ENCODE results near the gene SPATS2L. TPM values are rescaled to one million over a fixed set of nuclear protein-coding genes. Genes with fewer than 3 reads are reported as not detected.
A peak's percentile ranks its signal among the peaks of the same experiment; 100 is the strongest.

Gene SPATS2L
- total and polyA plus RNA-seq, 8 donors, result 36.8 to 245 (median 80.7) TPM

DNA sequence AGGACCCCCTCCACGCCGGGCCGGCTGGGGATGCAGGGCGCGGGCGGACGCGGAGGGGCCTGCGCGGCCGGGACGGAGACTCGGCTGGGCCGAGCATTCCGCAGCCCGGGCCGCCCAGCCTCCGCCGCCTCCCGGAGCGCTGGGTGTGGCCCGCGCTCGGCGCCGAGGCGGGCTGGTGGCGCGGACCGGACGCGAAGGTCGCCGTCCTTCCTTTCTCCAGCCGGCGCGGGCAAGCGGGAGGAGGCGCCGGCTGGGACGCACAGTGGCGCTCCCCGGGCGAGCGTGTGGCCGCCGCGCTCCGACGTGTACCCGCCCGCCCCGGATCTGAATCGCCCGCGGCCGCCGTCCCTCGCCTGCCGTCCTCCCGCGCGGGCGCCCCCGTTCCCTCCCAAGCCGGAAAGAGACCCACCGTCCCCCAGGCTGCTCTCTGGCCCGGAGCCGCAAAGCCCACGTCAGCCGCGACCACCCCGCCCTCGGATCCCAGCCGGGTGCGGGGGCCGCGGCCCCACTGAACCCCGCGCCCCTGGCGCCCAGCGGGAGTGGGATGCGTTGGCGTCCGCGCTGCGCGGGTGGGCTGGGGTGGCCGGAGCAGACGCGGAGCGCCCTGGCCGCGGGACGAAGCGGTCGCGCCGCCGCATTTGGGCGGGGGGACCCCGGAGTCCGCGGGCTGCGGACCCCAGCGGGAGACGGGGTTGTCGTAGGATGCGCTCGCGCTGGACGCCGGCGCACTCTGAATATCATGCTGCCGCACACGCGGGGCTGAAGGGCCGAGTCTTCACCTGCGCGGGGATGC, 634 bp downstream of the SPATS2L start:
- no peaks in the 10 kb centered on the region for H3K9me3 ChIP-seq
- intact Hi-C loops (cut with DNase I; ENCODE audit: low total_unique reads), result no loop called here
- no peaks in the 10 kb centered on the region for H3K27me3 ChIP-seq
- DNase-seq, result peak; percentile 63 to 78
- H3K27ac ChIP-seq, result peak overlapping the region; percentile 90 to 97 (median 93)
- H3K4me1 ChIP-seq, result peaks cover 4 to 52% (median 28%) of the 10 kb centered on the region in 4 donors
- 0% methylated on average over 4 to 120 of the region's 120 CpGs for WGBS, 5 donors
- TF ChIP-seq POLR2A (IDR thresholded peaks at IDR 0.05) (no peak), POLR2AphosphoS5 (IDR thresholded peaks at IDR 0.05) (peak in 1 of 3 donors; percentile 40)
- H3K4me3 ChIP-seq, result peak overlapping the region; percentile 76 to 94 (median 82)
- H3K36me3 ChIP-seq, result no peaks in the 10 kb centered on the region

DNA sequence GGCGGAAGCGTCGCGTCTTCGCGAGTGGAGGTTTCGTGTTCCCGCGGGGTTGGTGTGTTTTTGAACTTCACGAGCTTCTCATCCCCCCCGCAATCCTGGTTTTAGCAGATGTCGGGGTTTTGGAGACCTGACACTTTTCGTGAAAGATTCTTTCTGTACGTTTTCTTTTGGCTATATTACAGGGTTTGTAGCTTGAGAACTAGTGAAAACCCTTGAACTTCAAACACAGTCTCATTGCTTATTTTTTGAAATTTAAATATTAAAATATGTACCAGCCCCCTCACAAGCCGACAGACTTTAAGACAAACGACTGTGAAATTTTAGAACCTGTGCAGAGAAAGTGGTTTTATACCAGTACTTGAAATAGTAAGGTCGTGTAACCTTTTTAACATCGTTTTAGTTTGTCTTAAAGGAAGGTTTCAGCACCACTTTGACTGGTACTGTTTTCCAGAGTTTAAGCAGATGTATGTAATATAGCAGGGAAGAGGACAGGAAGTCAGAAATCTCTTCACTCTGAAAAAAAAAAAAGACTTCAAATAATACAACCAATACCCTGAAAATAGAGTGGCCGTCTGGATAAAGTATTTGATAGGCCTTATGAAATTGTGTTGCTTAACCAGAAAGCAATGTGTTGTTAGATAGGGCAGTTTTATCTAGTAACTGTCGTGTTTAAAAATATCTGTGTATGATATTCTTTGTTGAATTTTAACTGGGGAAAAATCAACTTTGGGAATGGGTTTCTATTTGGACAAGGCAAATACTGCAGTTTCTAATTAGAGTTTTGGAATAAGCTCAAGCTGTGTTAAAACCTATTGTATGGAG, 1.4 kb downstream of the SPATS2L start:
- TF ChIP-seq POLR2AphosphoS5 (IDR thresholded peaks at IDR 0.05) (no peak), EP300 (IDR thresholded peaks at IDR 0.05) (no peak), POLR2A (IDR thresholded peaks at IDR 0.05) (no peak)
- TF ChIP-seq, protein P1, sequence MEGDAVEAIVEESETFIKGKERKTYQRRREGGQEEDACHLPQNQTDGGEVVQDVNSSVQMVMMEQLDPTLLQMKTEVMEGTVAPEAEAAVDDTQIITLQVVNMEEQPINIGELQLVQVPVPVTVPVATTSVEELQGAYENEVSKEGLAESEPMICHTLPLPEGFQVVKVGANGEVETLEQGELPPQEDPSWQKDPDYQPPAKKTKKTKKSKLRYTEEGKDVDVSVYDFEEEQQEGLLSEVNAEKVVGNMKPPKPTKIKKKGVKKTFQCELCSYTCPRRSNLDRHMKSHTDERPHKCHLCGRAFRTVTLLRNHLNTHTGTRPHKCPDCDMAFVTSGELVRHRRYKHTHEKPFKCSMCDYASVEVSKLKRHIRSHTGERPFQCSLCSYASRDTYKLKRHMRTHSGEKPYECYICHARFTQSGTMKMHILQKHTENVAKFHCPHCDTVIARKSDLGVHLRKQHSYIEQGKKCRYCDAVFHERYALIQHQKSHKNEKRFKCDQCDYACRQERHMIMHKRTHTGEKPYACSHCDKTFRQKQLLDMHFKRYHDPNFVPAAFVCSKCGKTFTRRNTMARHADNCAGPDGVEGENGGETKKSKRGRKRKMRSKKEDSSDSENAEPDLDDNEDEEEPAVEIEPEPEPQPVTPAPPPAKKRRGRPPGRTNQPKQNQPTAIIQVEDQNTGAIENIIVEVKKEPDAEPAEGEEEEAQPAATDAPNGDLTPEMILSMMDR (IDR thresholded peaks at IDR 0.05), result no peak
- Histone ChIP-seq H3K9me3 (no peaks in the 10 kb centered on the region), H3K27ac (peak overlapping the region; percentile 90 to 97 (median 93)), H3K4me3 (peak overlapping the region; percentile 76 to 94 (median 82)), H3K4me1 (peaks cover 4 to 58% (median 31%) of the 10 kb centered on the region in 4 donors), H3K27me3 (no peaks in the 10 kb centered on the region), H3K36me3 (no peaks in the 10 kb centered on the region)
- 3 to 6% (median 5%) methylated on average over 14 to 20 of the region's 20 CpGs for WGBS, 5 donors
- DNase-seq, result peak in 1 of 2 donors; percentile 25
- intact Hi-C loops (cut with DNase I; ENCODE audit: low total_unique reads), result no loop called here

DNA sequence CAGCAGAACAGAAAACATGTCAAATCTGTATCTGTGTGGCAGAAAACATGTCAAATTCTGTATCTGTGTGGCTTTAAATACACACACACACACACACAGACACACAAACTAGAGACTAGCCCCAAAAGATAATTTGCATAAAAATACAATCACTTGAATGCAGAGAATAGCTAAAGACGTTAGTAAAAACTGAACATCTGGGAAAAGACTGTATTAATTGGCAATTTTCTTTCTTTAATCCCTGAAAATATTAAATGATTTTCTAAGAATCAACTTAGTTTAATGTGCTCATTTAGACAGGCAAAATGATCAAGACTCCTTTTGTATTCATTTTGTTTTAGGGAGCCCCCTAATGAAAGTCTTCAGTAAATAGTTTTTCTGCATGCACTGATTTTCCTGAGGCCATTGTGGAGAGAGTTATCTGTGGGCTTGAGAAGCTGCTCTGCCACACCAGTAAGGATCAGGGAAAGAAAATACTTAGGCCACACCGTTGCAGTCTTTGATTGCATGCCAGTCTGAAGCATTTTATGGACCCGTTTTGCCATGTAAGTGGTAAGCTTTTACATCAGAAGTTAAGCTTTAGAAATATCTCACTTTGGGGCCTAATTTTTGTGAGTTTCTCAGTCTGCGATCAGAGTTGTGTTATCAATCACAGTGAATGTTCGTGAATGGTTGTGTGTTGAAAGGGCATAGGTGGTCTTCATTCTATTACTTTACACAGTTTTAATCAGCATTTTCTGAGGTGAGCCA, 2.2 kb downstream of the SPATS2L start:
- intact Hi-C loops (cut with DNase I; ENCODE audit: low total_unique reads), result no loop called here
- DNase-seq, result peak in 1 of 2 donors; percentile 46
- no peaks in the 10 kb centered on the region for H3K9me3 ChIP-seq
- H3K4me1 ChIP-seq, result peaks cover 4 to 61% (median 32%) of the 10 kb centered on the region in 4 donors
- 54 to 64% (median 58%) methylated on average over 5 of the region's 5 CpGs for WGBS, 5 donors
- peak overlapping the region in 3 of 4 donors; percentile 3 to 77 (median 76) for H3K4me3 ChIP-seq
- H3K27me3 ChIP-seq, result no peaks in the 10 kb centered on the region
- TF ChIP-seq, protein P1 (IDR thresholded peaks at IDR 0.05), result no peak
- no peak for TF ChIP-seq POLR2AphosphoS5 (IDR thresholded peaks at IDR 0.05)
- TF ChIP-seq EP300 (IDR thresholded peaks at IDR 0.05), result no peak
- TF ChIP-seq POLR2A (IDR thresholded peaks at IDR 0.05), result no peak
- peak overlapping the region in 4 of 5 donors; percentile 90 to 95 (median 92) for H3K27ac ChIP-seq
- H3K36me3 ChIP-seq, result no peaks in the 10 kb centered on the region

DNA sequence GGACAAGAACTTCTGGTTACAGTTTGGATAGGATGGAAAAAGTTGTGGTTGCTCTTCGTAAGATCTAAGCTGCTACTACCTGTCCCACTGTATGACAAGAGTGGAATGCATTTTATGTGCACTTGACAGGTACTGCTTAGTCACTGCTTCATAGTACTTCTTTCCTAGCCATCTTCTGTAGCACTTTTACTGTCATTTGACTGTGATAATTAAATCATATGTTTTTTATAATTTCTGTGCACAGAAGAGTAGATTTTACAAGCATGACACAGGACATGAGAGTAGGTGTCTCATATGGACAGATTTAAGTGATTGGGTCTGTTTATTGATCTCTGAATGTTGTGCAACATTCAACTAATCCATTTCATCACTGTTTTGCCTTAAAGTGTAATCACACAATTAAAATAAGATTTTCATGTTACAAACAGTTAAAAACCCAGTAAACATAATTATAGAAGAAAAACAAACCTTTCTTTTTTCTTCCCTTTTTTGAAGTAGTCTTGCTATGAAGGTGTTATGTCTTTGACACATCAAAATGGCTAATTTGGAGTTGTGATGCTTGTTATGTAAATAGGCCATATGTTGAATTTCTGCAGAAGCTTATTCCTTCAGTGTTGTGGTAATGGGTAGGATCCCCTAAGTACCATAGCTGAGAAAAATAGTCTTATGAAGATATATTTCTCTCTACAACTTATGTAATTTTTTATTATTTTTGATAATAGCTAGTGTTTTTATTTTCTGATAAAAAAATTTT, 3.0 kb downstream of the SPATS2L start:
- Histone ChIP-seq H3K9me3 (no peaks in the 10 kb centered on the region), H3K27me3 (no peaks in the 10 kb centered on the region), H3K36me3 (no peaks in the 10 kb centered on the region), H3K4me1 (peaks cover 4 to 61% (median 32%) of the 10 kb centered on the region in 4 donors), H3K27ac (no peak overlapping the region), H3K4me3 (no peak overlapping the region)
- intact Hi-C loops (cut with DNase I; ENCODE audit: low total_unique reads), result loop anchor here (10.0 kb wide), 1 partner anchor 155 kb away; no protein-coding TSS in a partner anchor
- TF ChIP-seq POLR2A (IDR thresholded peaks at IDR 0.05) (no peak), EP300 (IDR thresholded peaks at IDR 0.05) (no peak), POLR2AphosphoS5 (IDR thresholded peaks at IDR 0.05) (no peak)
- TF ChIP-seq, protein P1 (IDR thresholded peaks at IDR 0.05), result no peak
- no peak for DNase-seq
- WGBS, 5 donors, result 81 to 100% (median 87%) methylated on average over 1 of the region's 1 CpG
